DOHH2 (cell line): ENCODE data around the gene STXBP4.

ENCODE experiments used
- H3F3A ChIP-seq: fragments of 200-600 bp; sonication (generic), shearing (Covaris generic); 2 replicates; pipeline ENCODE4 v1.6.0; 2016; ENCODE audit warnings: antibody characterized with exemption, mild to moderate bottlenecking; ENCODE audit not compliant: control insufficient read depth, insufficient read depth
- H3K27ac ChIP-seq: fragments of 200-600 bp; sonication (generic); 2 replicates; pipeline ENCODE4 v1.5.1; 2014; ENCODE audit warnings: low read depth, mild to moderate bottlenecking, low read length, moderate library complexity
- H3K27me3 ChIP-seq: fragments of 200-600 bp; sonication (generic); 2 replicates; pipeline ENCODE4 v1.6.1; 2014; ENCODE audit warnings: mild to moderate bottlenecking, low read length, mixed read lengths; ENCODE audit not compliant: control insufficient read depth
- H3K36me3 ChIP-seq: fragments of 200-600 bp; sonication (generic); 2 replicates; pipeline ENCODE4 v1.6.1; 2014; ENCODE audit warnings: mild to moderate bottlenecking, low read length, moderate library complexity, mixed read lengths; ENCODE audit not compliant: control insufficient read depth
- H3K4me1 ChIP-seq: fragments of 200-600 bp; sonication (generic); 2 replicates; pipeline ENCODE4 v1.6.1; 2014; ENCODE audit warnings: mild to moderate bottlenecking, low read length, mixed read lengths; ENCODE audit not compliant: control insufficient read depth
- H3K4me2 ChIP-seq: fragments of 200-600 bp; sonication (generic); 2 replicates; pipeline ENCODE4 v1.6.0; 2014; ENCODE audit warnings: mild to moderate bottlenecking, low read length, moderate library complexity
- H3K4me3 ChIP-seq: fragments of 200-600 bp; sonication (generic); 2 replicates; pipeline ENCODE4 v1.5.1; 2014; ENCODE audit warnings: mild to moderate bottlenecking, low read length, mixed read lengths
- H3K79me2 ChIP-seq: fragments of 200-600 bp; sonication (generic); 2 replicates; pipeline ENCODE4 v1.6.1; 2014; ENCODE audit warnings: mild to moderate bottlenecking, low read length, mixed read lengths; ENCODE audit not compliant: control insufficient read depth
- H3K9me2 ChIP-seq: fragments of 200-600 bp; sonication (generic); replicated peaks from 2 replicates; pipeline ENCODE4 v1.6.1; 2014; ENCODE audit warnings: mild to moderate bottlenecking, low read length, mixed read lengths; ENCODE audit not compliant: control insufficient read depth
- H3K9me3 ChIP-seq: fragments of 200-600 bp; sonication (generic); 2 replicates; pipeline ENCODE4 v1.6.1; 2014; ENCODE audit warnings: antibody characterized with exemption, low read length, mixed read lengths; ENCODE audit not compliant: control insufficient read depth, insufficient read depth
- H4K20me1 ChIP-seq: fragments of 200-600 bp; sonication (generic); 2 replicates; pipeline ENCODE4 v1.6.0; 2014; ENCODE audit warnings: low read depth, mild to moderate bottlenecking, antibody characterized with exemption, low read length, moderate library complexity; ENCODE audit not compliant: control insufficient read depth, insufficient read depth
- CTCF ChIP-seq: fragments of 200-600 bp; sonication (generic); IDR thresholded peaks from one replicate; pipeline ENCODE4 v1.5.1; 2014; ENCODE audit warnings: antibody characterized with exemption, mild to moderate bottlenecking, low read depth, low read length; ENCODE audit not compliant: poor library complexity, severe bottlenecking
- EZH2phosphoT487 ChIP-seq: fragments of 200-600 bp; sonication (generic); IDR thresholded peaks from 2 replicates; pipeline ENCODE4 v1.6.1; 2017; ENCODE audit warnings: borderline replicate concordance, mild to moderate bottlenecking, antibody characterized with exemption, low read length, moderate library complexity, mixed read lengths

The STXBP4 gene

GRCh38 chr17:55133583-55133982, 165.0 kb downstream of the STXBP4 start:
- Histone ChIP-seq H3K9me2 (no peaks in the 10 kb centered on the region), H3K79me2 (no peaks in the 10 kb centered on the region), H3K36me3 (no peaks in the 10 kb centered on the region), H3F3A (no peaks in the 10 kb centered on the region), H3K27me3 (peaks cover 19% of the 10 kb centered on the region), H3K4me1 (no peaks in the 10 kb centered on the region), H3K4me3 (no peak overlapping the region), H3K27ac (no peak overlapping the region), H4K20me1 (no peaks in the 10 kb centered on the region), H3K4me2 (no peak overlapping the region), H3K9me3 (no peaks in the 10 kb centered on the region)
- TF ChIP-seq EZH2phosphoT487, result no peak
- no peak for TF ChIP-seq CTCF

GRCh38 chr17:55134486-55135157, 166.1 kb downstream of the STXBP4 start:
- no peaks in the 10 kb centered on the region for H3K4me1 ChIP-seq
- H3K27ac ChIP-seq, result no peak overlapping the region
- no peaks in the 10 kb centered on the region for H3K9me3 ChIP-seq
- TF ChIP-seq CTCF, result no peak
- no peak for TF ChIP-seq EZH2phosphoT487
- no peak overlapping the region for H3K4me2 ChIP-seq
- H3K27me3 ChIP-seq, result peaks cover 19% of the 10 kb centered on the region
- H3K4me3 ChIP-seq, result no peak overlapping the region
- no peaks in the 10 kb centered on the region for H3K9me2 ChIP-seq
- no peaks in the 10 kb centered on the region for H3K36me3 ChIP-seq
- H3F3A ChIP-seq, result no peaks in the 10 kb centered on the region
- H4K20me1 ChIP-seq, result no peaks in the 10 kb centered on the region
- no peaks in the 10 kb centered on the region for H3K79me2 ChIP-seq

GRCh38 chr17:55140809-55141208, 172.2 kb downstream of the STXBP4 start:
- no peaks in the 10 kb centered on the region for H3K9me3 ChIP-seq
- H3K79me2 ChIP-seq, result no peaks in the 10 kb centered on the region
- H3K9me2 ChIP-seq, result no peaks in the 10 kb centered on the region
- H4K20me1 ChIP-seq, result no peaks in the 10 kb centered on the region
- H3K4me2 ChIP-seq, result no peak overlapping the region
- no peak overlapping the region for H3K4me3 ChIP-seq
- TF ChIP-seq EZH2phosphoT487 (no peak), CTCF (no peak)
- H3K36me3 ChIP-seq, result no peaks in the 10 kb centered on the region
- H3K27ac ChIP-seq, result no peak overlapping the region
- H3K4me1 ChIP-seq, result no peaks in the 10 kb centered on the region
- no peaks in the 10 kb centered on the region for H3F3A ChIP-seq
- H3K27me3 ChIP-seq, result peaks cover 4% of the 10 kb centered on the region
